Glomerular visceral epithelial cell (primary cell): ENCODE results near the gene TMEM123.

ENCODE experiments used
- DNase-seq: peaks from one replicate; pipeline ENCODE4 v3.0.0-alpha.2; 2016; ENCODE audit errors: extremely low spot score

TMEM123 gene

DNA sequence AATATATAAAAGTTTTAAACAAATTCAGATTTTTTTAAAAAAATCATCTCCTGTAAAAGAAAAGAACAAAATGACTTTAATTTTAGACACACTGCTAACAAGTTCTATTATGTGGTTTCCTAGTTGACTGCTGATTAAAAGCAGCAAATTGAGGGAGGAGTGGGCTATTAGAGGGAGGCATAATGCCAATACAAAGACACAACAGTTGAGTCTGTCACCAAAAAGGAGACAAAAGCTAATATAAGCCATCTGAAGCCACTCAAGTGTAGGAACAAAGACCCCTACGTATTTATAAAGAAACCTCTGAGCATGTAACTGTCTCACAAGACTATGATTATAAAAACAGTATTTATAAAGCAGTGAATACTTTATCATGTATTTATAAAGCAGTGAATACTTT lies 28.6 kb downstream of the TMEM123 start:
- DNase-seq: no peak

DNA sequence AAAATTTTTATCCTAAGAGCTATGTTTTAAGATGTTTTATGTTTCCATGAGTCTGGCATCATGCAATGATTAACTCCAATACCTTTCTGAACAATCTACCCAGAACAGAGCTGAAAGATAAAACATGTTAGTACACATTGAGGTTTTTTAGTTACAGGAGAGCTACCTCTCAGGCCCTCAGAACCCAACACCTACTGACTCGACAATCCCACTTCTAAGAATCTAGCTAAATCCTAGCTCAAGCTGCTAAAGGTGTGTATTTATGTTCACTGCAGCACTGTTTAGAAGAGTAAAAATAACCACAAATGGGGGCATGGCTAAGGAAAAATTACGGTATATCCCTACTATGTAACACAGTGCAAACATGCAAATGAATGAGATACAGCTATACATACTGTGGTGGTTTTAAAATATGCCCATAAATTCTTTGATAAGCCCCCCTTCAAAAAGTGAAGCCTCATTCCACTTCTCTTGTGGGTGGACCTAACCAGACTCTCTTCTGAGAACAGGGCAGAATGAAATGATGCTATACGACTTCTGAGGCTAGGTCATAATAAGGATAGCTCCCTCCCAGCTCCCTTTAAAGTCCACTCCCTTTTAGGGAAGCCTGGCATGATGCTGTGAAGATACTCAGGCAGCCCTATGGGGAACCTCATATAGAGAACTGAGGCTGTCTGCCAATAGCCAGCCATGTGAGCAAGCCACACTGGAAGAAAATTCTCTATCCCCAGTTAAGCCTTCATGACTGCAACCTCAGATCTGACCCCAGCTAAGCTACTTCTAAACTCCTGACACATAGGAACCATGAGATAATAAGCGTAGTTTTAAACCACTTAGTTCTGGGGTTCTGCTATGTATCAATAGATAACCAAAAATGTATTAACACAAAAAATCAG lies 29.5 kb downstream of the TMEM123 start:
- no peak for DNase-seq

DNA sequence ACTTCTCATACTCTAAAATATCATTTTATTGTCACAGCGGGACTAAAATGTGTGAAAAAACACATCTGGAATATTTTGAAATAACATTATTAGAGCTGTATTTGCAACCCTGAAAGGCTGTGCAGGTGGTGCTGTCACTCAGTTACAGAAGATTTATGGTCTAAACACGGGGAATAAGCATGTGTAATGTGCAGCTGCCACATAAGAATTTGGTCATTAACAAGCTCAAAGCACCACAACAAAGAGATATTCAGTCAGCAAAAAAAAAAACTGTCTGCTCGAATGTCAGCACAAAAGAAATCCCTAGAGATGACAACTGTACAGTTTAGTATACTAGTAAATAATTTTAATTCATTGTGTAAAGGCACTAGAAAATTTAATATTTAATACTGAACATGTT lies 31.3 kb downstream of the TMEM123 start:
- no peak for DNase-seq

DNA sequence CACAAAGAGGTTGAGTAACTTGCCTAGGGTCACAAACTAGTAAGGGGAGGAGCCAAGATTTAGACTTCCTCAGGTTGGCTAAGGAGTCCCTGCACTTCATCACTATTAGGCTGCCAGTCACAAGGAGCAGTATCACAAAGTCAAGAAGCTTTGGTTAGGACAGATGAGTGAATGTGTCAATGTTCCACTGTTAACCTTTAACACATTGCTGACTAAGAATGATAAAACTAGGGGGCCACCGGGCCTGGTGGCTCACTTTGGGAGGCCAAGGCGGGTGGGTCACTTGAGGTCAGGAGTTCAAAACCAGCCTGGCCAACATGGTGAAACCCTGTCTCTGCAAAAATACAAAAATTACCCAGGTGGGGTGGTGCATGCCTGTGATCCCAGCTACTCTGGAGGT lies 32.0 kb downstream of the TMEM123 start:
- no peak for DNase-seq

DNA sequence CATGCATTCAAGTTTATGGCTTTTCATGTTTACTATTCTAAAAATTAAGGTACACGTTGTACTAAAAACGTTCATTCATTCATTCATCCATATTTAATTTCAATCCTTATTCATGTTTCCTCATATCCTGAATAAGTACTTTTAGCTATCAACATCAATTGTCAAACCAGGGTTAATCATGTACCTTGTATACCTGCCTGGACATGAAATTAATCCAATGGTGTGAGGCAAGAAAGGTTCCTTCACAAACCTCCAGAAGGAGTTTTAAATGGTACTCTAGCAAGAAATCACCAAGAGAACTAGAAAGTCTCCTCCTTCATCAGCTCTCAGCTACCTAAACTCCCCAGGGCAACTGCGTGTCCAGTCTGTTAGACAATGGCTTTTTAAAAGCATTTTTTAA lies 33.4 kb downstream of the TMEM123 start:
- no peak for DNase-seq

DNA sequence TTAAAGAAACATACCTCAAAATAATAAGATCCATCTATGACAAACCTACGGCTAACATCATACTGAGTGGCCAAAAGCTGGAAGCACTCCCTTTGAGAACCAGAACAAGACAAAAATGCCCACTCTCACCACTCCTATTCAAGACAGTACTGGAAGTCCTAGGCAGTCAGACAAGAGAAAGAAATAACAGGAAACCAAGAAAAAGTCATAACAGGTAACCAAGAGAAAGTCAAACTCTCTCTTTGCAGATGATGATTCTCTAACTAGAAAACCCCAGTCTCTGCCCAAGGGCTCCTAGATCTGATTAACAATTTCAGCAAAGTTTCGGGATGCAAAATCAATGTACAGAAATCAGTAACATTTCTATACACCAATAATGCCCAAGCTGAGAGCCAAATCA lies 35.6 kb downstream of the TMEM123 start:
- DNase-seq: no peak

DNA sequence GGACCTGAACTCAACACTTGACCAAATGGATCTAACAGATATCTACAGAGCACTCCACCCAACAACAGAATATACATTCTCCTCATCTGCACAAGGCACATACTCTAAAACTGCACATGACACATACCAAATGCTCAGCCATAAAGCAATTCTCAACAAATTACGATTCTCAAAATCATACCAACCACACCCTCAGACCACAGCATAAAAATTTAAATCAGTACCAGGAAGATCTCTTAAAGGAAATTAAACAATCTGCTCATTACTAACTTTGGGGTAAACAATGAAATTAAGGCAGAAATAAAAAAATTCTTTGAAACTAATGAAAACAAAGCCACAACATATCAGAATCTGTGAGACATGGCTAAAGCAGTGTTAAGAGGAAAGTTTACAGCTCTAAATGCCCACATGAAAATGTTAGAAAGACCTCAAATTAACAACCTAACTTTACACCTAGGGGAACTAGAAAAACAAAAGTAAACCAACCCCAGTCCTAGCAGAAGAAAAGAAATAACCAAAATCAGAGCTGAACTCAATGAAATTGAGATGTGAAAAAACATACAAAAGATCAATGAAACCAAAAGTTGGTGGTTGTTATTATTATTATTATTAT lies 37.2 kb downstream of the TMEM123 start:
- no peak for DNase-seq

DNA sequence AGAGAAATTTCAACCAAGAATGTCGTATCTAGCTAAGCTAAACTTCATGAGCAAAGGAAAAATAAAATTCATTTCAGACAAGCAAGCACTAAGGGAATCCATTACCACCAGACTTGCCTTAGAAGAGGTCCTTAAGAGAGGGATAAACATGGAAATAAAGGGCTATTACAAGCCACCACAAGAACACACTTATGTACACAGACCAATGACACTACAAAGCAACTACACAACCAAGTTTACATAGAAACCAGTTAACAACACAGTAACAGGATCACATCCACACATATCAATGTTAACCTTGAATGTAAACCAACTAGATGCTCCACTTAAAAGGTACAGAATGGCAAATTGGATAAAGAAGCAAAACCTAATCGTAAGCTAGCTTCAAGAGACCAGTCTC lies 38.0 kb downstream of the TMEM123 start:
- DNase-seq: no peak

DNA sequence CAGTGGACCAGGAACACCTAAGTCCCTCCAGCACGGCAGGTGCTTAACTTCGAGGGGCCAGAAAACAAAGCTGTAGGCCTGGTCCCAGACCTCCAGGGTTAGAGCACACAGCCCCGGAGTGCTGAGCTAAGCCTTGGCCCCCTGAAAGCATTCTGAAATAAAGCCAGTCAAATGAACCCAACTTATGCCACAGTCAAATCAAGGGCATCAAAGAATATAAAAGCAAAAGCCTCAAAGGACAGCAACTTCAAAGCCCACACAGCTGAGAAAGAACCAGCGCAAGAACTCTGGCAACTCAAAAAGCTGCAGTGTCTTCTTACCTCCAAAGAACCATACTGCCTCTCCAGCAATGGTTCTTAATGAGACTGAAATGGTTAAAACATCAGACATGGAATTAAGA lies 39.1 kb downstream of the TMEM123 start:
- DNase-seq: no peak

DNA sequence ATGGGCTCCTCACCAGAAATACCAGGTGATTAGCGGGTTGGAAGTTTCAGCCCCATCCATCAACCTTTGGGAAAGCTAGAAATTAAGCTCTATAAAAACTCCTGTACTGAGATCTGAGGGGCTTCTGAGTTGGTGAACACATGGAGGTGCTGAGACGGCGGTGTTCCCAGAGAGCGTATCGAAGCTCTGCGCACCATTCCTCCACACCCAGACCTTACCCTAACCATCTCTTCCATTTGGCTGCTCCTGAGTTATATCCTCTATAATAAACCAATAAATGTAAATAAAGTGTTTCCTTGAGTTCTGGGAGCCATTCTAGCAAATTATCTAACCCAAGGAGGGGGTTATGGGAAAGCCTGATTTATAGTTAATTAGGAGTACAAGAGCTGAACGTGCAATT lies 41.4 kb downstream of the TMEM123 start:
- DNase-seq: no peak

DNA sequence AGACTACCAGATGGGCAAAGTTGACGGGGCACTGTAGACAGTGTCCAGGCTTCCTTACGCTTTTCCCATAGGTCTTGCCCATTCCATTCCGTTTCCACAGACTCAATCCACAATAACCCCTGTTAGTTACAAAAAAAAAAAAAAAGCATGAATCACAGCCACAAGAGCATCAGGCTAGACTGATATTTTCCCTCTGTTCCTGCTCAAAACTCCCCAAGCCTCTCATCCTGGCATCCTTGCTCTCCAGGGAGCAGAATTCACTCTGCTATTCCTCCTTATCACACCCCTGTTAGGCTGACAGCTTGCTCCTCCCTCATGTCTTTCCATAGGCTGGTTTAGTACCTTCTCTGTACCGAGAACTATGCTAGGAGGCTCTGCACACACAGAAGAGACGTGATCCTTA lies 42.2 kb downstream of the TMEM123 start:
- peak; percentile 8 for DNase-seq

DNA sequence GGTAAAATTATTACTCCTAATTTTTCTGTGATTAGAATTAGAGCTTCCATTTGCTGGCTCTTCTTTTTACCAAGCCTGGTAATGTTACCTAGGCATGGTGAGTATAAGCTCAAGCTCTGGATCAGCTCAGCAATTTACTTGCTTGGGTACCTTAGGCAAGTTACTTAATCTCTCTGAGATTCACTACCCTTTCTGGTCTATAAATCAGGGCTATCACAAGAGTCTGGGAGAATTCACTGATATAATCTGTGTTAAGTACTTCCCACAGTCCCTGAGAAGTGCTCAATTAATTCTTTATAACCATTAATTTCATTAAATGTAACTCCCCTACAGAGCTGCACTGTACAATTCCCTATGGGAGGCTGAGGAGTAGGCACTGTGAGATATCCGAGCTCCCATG lies 44.2 kb downstream of the TMEM123 start:
- DNase-seq: no peak

DNA sequence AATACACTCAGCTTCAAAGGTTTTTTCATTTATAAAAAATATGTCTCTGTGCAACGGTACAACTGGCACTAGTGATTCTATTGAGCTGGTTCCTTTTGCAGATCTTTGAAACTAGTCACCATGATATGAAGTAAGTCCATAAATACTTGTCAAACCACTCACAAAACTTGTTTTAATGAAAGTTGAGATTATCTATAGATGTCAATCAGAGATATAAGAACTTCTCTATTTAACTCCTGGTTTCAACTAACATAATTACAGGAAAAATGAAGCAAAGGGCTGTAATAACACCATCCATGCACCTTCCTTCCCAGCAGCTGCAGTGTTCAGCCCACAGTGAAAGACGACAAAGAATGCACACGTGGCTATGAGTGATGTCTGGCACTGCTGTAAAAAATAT lies 44.7 kb downstream of the TMEM123 start:
- no peak for DNase-seq

DNA sequence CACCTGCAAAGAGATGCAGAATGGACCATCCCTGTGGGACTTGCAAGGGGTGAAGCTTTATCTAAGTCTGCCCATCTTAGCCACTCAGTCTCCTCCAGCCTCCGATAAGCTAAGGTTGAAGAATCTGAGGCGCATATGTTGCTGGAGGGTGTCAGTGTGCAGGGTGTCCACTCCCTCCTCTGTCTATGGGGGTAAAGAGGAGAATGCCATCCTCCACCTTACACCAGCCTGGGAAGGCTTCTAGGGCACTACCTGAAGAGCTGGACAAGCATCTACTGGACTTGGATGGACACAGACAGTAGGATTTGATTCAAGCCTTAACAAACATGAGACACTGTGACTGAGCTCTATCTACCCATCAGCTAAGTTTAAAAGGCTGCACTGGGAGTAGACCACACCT lies 46.5 kb downstream of the TMEM123 start:
- no peak for DNase-seq

DNA sequence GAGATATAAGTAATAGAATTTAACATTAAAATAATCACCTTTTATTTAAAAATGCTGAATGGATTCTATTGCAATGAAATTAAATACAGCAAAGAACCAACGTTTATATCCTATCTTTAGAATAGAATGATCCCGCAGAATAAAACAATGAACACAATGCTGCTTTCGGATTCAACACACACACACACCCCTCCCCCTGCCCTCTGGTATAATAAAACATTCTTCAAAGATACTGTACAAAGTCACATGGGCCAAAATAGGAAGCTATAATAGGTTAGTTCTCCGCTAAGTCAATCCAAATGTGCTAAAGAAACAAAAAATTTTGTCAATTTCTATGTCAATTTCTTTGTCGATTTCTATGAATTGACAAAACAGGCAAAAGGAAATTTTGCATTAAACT lies 47.1 kb downstream of the TMEM123 start:
- DNase-seq: no peak

DNA sequence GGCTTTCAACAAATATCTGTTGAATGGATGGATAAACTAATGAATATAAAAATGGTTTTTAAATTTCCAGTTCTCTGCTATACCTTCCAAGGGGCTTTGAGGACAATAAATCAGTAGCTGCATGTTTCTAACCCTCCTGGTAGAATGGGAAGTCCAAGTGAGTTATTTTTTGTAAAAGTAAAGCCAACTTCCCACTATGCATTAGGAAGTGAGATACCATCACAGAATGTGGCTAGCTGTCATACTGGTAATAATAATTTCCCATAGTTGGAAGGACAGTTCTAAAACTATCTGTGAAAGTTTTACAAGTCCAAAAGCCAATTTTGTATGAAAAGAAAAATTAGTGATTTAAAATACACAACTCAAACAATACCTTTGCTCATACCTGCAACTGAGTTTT lies 50.0 kb downstream of the TMEM123 start:
- DNase-seq: no peak

DNA sequence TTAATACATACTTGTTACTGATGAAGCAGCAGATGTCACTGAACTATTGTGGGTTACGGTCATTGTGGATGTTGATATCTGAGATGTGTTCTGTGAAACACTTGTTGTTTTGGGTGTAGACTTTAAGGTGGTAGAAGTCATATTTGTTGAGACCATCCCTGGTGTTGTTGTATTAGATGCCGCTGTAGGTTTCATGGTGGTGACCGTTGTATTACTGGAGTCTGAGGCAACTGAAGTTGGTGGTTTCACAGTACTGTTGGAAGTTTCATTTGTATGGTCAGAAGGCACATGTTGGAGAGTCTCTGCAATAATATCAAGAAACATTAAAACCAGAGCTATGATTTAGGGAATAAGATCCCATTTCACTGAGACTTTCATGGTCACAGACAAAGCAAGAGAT lies 50.7 kb downstream of the TMEM123 start:
- no peak for DNase-seq

DNA sequence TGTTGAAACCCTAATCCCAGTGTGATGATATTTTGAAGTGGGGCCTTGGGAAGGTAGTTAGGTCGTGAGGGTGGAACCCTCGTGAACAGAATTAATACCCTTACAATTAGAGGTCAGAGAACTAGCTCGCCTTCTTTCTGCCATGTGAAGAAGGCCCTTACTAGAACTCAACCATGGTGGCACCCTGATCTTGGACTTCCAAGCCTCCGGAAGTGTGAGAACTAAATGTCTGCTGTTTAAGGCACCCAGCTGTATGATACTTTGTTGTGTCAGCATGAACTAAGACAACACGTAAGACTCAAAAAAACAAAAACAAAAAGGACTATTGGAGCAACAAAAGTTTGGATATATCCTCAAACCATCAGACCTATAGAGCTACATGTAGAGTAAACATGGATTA lies 52.0 kb downstream of the TMEM123 start:
- DNase-seq: no peak

DNA sequence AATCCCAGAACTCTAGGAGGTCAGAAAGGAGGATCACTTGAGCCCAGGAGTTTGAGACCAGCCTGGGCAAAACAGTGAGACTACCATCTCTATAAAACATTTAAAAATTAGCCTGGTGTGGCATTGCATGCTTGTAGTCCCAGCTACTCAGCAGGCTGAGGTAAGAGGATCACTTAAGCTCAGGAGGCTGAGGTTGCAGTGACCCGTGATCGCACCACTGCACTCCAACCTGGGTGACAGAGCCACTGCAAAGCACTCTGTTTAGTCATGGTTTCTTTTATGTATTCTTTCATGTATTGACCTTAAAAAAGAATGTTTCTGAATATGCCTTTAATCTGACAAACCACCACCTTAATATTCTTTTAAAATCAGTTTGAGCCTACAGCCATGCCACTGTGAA lies 53.4 kb downstream of the TMEM123 start:
- no peak for DNase-seq

DNA sequence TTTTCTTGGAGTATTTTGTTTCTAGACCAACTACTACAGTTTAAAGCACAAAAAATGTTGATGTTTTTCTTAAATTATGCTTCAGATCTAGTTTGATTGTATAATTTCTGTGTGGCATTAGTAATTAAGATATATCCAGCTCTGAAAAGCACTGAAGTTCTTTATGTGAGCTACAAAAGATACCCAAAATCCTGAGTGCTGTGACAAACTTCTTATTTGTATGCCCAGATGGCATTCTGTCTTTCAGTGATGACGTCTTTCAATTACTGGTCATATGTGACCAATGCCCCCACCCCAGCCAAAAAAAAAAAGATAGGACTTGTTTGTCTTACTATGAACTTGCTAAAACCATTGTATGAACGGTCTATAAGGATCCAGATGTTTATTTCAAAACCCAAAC lies 54.3 kb downstream of the TMEM123 start:
- DNase-seq: no peak

DNA sequence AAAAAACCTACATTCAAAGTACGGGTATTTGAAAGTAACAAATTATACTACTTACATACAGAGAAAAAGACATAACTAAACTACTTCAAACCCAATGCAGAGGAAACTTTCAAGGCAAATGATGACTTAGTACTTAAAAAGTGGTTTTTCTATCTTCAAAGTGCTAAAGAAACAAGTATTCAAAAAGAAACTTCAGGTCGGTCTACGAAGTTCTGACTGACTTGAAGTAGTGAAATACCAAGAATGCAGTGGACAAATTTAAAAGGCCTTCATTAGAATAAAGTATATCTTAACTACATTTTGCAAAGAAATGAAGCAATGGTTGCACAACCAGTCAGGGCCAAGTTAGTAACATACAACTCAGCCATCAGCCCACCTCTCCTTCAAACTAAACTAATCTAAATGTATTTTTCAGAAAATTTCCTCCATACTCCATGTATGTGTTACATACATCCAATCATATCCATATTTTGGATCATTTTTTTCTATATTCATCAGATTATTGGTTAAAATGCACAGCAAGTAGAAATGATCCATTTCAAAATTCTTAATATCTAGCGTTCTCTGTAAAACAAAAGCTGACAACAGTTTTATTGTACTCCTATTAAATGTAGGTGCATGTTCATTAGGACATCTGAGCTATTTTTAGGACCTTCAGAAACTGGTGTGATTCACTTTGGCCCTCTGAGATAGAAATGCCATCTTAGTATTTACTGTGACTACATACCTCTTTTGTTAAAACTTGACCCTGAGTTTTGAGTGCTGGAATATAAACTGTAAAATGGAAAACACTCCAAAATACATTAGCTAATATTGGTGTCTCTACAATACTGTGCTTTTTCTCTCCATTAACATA lies 55.6 kb downstream of the TMEM123 start:
- no peak for DNase-seq

DNA sequence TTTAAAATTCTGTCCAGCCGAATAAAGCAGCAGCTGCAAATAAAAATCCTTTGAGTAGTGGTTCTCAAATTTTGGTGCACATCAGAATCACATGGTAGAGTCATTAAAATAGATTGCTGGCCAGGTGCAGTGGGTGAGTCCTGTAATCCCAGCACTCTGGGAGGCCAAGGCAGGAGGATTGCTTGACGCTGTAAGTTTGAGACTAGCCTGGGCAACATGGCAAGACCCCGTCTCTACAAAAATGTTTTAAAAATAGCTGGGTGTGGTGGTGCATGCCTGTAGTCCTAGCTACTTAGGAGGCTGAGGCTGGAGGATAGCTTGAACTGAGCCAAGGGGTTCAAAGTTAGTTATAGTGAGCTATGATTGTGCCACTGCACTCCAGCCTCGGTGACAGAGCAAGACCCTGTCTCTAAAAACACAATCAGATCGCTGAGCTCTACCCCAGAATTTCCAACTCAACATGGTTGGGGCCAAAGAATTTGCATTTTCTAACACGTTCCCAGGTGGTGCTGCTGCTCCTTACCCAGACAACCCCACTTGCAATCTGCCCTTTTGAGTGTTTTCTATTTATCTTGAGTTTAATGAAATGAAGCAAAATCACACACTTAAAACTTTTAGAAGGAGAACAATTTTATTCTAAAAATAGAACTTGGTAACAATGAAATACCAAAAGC lies 56.7 kb downstream of the TMEM123 start:
- no peak for DNase-seq
